HEK293 (cell line): ENCODE measurements around the gene TUG1.

Experiments
- KLF9 ChIP-seq: fragments of 450-650 bp; formaldehyde crosslinking; IDR thresholded peaks from 2 replicates; pipeline ENCODE4 v1.5.1; 2016; ENCODE audit warnings: missing biosample characterization, missing genetic modification characterization, low read depth
- PATZ1 ChIP-seq: fragments of 450-650 bp; formaldehyde crosslinking; IDR thresholded peaks from 2 replicates; pipeline ENCODE4 v1.5.1; 2016; ENCODE audit warnings: missing biosample characterization, missing genetic modification characterization
- REPIN1 ChIP-seq: fragments of 450-650 bp; formaldehyde crosslinking; IDR thresholded peaks from 2 replicates; pipeline ENCODE4 v1.5.1; 2017; ENCODE audit warnings: missing biosample characterization, missing genetic modification characterization, low read depth
- SP3 ChIP-seq: fragments of 450-650 bp; formaldehyde crosslinking; IDR thresholded peaks from 2 replicates; pipeline ENCODE4 v1.5.1; 2016; ENCODE audit warnings: missing biosample characterization, missing genetic modification characterization
- WT1 ChIP-seq: fragments of 450-650 bp; formaldehyde crosslinking; IDR thresholded peaks from 2 replicates; pipeline ENCODE4 v1.5.1; 2016; ENCODE audit warnings: missing biosample characterization, missing genetic modification characterization
- YY2 ChIP-seq: fragments of 450-650 bp; formaldehyde crosslinking; IDR thresholded peaks from 2 replicates; pipeline ENCODE4 v1.5.1; 2016; ENCODE audit warnings: missing biosample characterization, missing genetic modification characterization
- ZBTB11 ChIP-seq: fragments of 450-650 bp; formaldehyde crosslinking; conservative IDR thresholded peaks from 2 replicates; pipeline ENCODE4 v1.5.1; 2016; ENCODE audit warnings: low read depth, missing biosample characterization, missing genetic modification characterization
- ZBTB21 ChIP-seq: fragments of 450-650 bp; formaldehyde crosslinking; IDR thresholded peaks from 2 replicates; pipeline ENCODE4 v1.5.1; 2017; ENCODE audit warnings: missing biosample characterization, missing genetic modification characterization
- ZBTB26 ChIP-seq: fragments of 450-650 bp; formaldehyde crosslinking; optimal IDR thresholded peaks from 2 replicates; pipeline ENCODE3; 2016; ENCODE audit warnings: missing biosample characterization, mild to moderate bottlenecking, missing genetic modification characterization
- ZBTB6 ChIP-seq: fragments of 450-650 bp; formaldehyde crosslinking; IDR thresholded peaks from 2 replicates; pipeline ENCODE4 v1.5.1; 2017; ENCODE audit warnings: missing biosample characterization, missing genetic modification characterization
- ZNF132 ChIP-seq: fragments of 450-650 bp; formaldehyde crosslinking; IDR thresholded peaks from 2 replicates; pipeline ENCODE4 v1.5.1; 2017; ENCODE audit warnings: missing biosample characterization, missing genetic modification characterization, borderline replicate concordance
- ZNF138 ChIP-seq: fragments of 450-650 bp; formaldehyde crosslinking; IDR thresholded peaks from 2 replicates; pipeline ENCODE4 v1.5.1; 2016; ENCODE audit warnings: missing biosample characterization, missing genetic modification characterization, borderline replicate concordance
- ZNF2 ChIP-seq: fragments of 450-650 bp; formaldehyde crosslinking; IDR thresholded peaks from 2 replicates; pipeline ENCODE4 v1.5.1; 2016; ENCODE audit warnings: missing biosample characterization, missing genetic modification characterization
- ZNF221 ChIP-seq: fragments of 450-650 bp; formaldehyde crosslinking; IDR thresholded peaks from 2 replicates; pipeline ENCODE4 v1.5.1; 2017; ENCODE audit warnings: missing biosample characterization, missing genetic modification characterization, borderline replicate concordance
- ZNF223 ChIP-seq: fragments of 450-650 bp; formaldehyde crosslinking; IDR thresholded peaks from 2 replicates; pipeline ENCODE4 v1.5.1; 2016; ENCODE audit warnings: missing biosample characterization, missing genetic modification characterization
- ZNF350 ChIP-seq: fragments of 450-650 bp; formaldehyde crosslinking; IDR thresholded peaks from 2 replicates; pipeline ENCODE4 v1.5.0; 2017; ENCODE audit warnings: missing biosample characterization, mild to moderate bottlenecking, missing genetic modification characterization
- ZNF366 ChIP-seq: fragments of 450-650 bp; formaldehyde crosslinking; conservative IDR thresholded peaks from 2 replicates; pipeline ENCODE4 v1.5.1; 2016; ENCODE audit warnings: missing biosample characterization, missing genetic modification characterization
- ZNF37A ChIP-seq: fragments of 450-650 bp; IDR thresholded peaks from 2 replicates; pipeline ENCODE4 v1.5.1; 2018; ENCODE audit warnings: missing biosample characterization, missing genetic modification characterization
- ZNF544 ChIP-seq: fragments of 450-650 bp; formaldehyde crosslinking; IDR thresholded peaks from 2 replicates; pipeline ENCODE4 v1.5.0; 2017; ENCODE audit warnings: missing biosample characterization, missing genetic modification characterization
- ZNF555 ChIP-seq: fragments of 450-650 bp; formaldehyde crosslinking; conservative IDR thresholded peaks from 2 replicates; pipeline ENCODE4 v1.5.1; 2017; ENCODE audit warnings: missing biosample characterization, mild to moderate bottlenecking, missing genetic modification characterization, inconsistent platforms
- ZNF561 ChIP-seq: fragments of 450-650 bp; IDR thresholded peaks from 2 replicates; pipeline ENCODE4 v1.5.1; 2018; ENCODE audit warnings: missing biosample characterization, missing genetic modification characterization, borderline replicate concordance
- ZNF639 ChIP-seq: fragments of 450-650 bp; formaldehyde crosslinking; IDR thresholded peaks from 2 replicates; pipeline ENCODE4 v1.5.1; 2016; ENCODE audit warnings: missing biosample characterization, missing genetic modification characterization
- ZNF664 ChIP-seq: fragments of 450-650 bp; formaldehyde crosslinking; IDR thresholded peaks from 2 replicates; pipeline ENCODE4 v1.5.1; 2016; ENCODE audit warnings: missing biosample characterization, missing genetic modification characterization
- ZNF677 ChIP-seq: fragments of 450-650 bp; IDR thresholded peaks from 2 replicates; pipeline ENCODE4 v1.5.0; 2018; ENCODE audit warnings: missing biosample characterization, mild to moderate bottlenecking, missing genetic modification characterization, moderate library complexity
- ZNF707 ChIP-seq: fragments of 450-650 bp; formaldehyde crosslinking; IDR thresholded peaks from 2 replicates; pipeline ENCODE4 v1.5.1; 2016; ENCODE audit warnings: missing biosample characterization, missing genetic modification characterization
- ZNF777 ChIP-seq: fragments of 450-650 bp; formaldehyde crosslinking; IDR thresholded peaks from 2 replicates; pipeline ENCODE4 v1.5.1; 2017; ENCODE audit warnings: missing biosample characterization, missing genetic modification characterization, borderline replicate concordance
- ZNF830 ChIP-seq: fragments of 450-650 bp; IDR thresholded peaks from 2 replicates; pipeline ENCODE4 v1.5.0; 2018; ENCODE audit warnings: missing biosample characterization, missing genetic modification characterization, low read depth, mild to moderate bottlenecking, moderate library complexity

The TUG1 gene

GRCh38 chr22:30968015-30968923 lies 796 bp upstream of the TUG1 start, which contains the start of gene MORC2 (continued):
- no peak for TF ChIP-seq ZNF561
- no peak for TF ChIP-seq ZNF664 (tag by site-specific recombination)
- no peak for TF ChIP-seq YY2 (tag by site-specific recombination)
- no peak; the same call in 1 of the 2 replicates for TF ChIP-seq ZBTB11 (tag by site-specific recombination)
- no peak for TF ChIP-seq ZNF677
- peak; percentile 85 for TF ChIP-seq KLF9 (tag by site-specific recombination)
- TF ChIP-seq REPIN1 (tag by site-specific recombination) = no peak
- no peak for TF ChIP-seq ZNF707 (tag by site-specific recombination)
- TF ChIP-seq ZNF777 (tag by site-specific recombination) = no peak
- TF ChIP-seq ZNF223 = no peak
- no peak for TF ChIP-seq ZBTB21 (tag by site-specific recombination)
- TF ChIP-seq WT1 = 0 out of 2 replicates have a peak, but pooled peaks have one; percentile 8
- no peak for TF ChIP-seq ZNF830 (tag by site-specific recombination)
- peak; percentile 52; the same call in 1 of the 2 replicates for TF ChIP-seq PATZ1 (tag by site-specific recombination)
- TF ChIP-seq ZNF221 (tag by site-specific recombination) = no peak
- 0 out of 2 replicates have a peak, but pooled peaks have one; percentile 13 for TF ChIP-seq ZNF2 (tag by site-specific recombination)
- TF ChIP-seq ZNF639 = no peak
- no peak for TF ChIP-seq ZNF366 (tag by site-specific recombination)
- TF ChIP-seq ZNF544 = no peak
- no peak for TF ChIP-seq ZNF555
- TF ChIP-seq ZNF37A (tag by site-specific recombination) = no peak
- no peak for TF ChIP-seq ZBTB6
- TF ChIP-seq ZBTB26 (tag by site-specific recombination) = no peak
- no peak for TF ChIP-seq ZNF350 (tag by site-specific recombination)
- no peak for TF ChIP-seq ZNF132 (tag by site-specific recombination)
- no peak; the same call in 1 of the 2 replicates for TF ChIP-seq SP3 (tag by site-specific recombination)
- no peak for TF ChIP-seq ZNF138 (tag by site-specific recombination)
